DMS53 treated with DMSO at 0.1 percent for 48 hours (cell line): Measurements from ENCODE around the gene MCU.
"Not testable (repeated sequence)": the region's sequence is repeated elsewhere in the genome, so short reads cannot be mapped to it uniquely, and the experiment has no call there.

Experiments
- DNase-seq: peaks from one replicate; lab custom pipeline; 2025; ENCODE audit not compliant: unreplicated experiment; lab: John Stamatoyannopoulos, UW

MCU gene

GRCh38 chr10:72691863-72692743 lies at the start of gene MCU:
Gene MCU (plus strand): TSS chr10:72692143. CDS start chr10:72692152, 9 bp downstream.
- DNase-seq = peak; percentile 94

- no peak for DNase-seq
Observed at GRCh38 chr10:72642318-72642717, 49.6 kb upstream of the MCU start.

GRCh38 chr10:72645263-72645858 lies 46.6 kb upstream of the MCU start:
- no peak for DNase-seq

GRCh38 chr10:72646971-72647370 lies 45.0 kb upstream of the MCU start:
- not testable (repeated sequence) for DNase-seq

GRCh38 chr10:72648301-72648700 lies 43.6 kb upstream of the MCU start:
- DNase-seq = no peak

GRCh38 chr10:72649291-72649690 lies 42.7 kb upstream of the MCU start:
- no peak for DNase-seq

GRCh38 chr10:72653383-72654096 lies 38.4 kb upstream of the MCU start:
- no peak for DNase-seq

GRCh38 chr10:72654720-72655119 lies 37.2 kb upstream of the MCU start:
- DNase-seq = no peak

GRCh38 chr10:72658696-72659400 lies 33.1 kb upstream of the MCU start:
- no peak for DNase-seq

- no peak for DNase-seq
Observed at GRCh38 chr10:72659694-72660093, 32.2 kb upstream of the MCU start.

- DNase-seq = no peak
Observed at GRCh38 chr10:72660220-72660619, 31.7 kb upstream of the MCU start.

GRCh38 chr10:72661431-72661830 lies 30.5 kb upstream of the MCU start:
- DNase-seq = no peak

GRCh38 chr10:72663971-72664370 lies 28.0 kb upstream of the MCU start:
- DNase-seq = no peak

GRCh38 chr10:72665925-72666324 lies 26.0 kb upstream of the MCU start:
- no peak for DNase-seq

- DNase-seq = no peak
Observed at GRCh38 chr10:72667207-72667864, 24.6 kb upstream of the MCU start.

- DNase-seq = no peak
Observed at GRCh38 chr10:72673280-72673679, 18.7 kb upstream of the MCU start.

- not testable (repeated sequence) for DNase-seq
Observed at GRCh38 chr10:72674174-72674573, 17.8 kb upstream of the MCU start.

- no peak for DNase-seq
Observed at GRCh38 chr10:72679838-72680241, 12.1 kb upstream of the MCU start.

- no peak for DNase-seq
Observed at GRCh38 chr10:72682638-72683037, 9.3 kb upstream of the MCU start.

GRCh38 chr10:72685264-72685921 lies 6.5 kb upstream of the MCU start:
- no peak for DNase-seq
